Hematopoietic multipotent progenitor cell treated with erythropoietin and hydrocortisone succinate and interleukin-3 and kit ligand, for 8 days (in vitro differentiated cells): ENCODE results near the gene GMCL1.
"Not testable (repeated sequence)": the region's sequence is repeated elsewhere in the genome, so short reads cannot be mapped to it uniquely, and the experiment has no call there.

Experiments
- DNase-seq: peaks from one replicate; pipeline ENCODE4 v3.0.0-alpha.2; 2015

Gene GMCL1

GRCh38 chr2:69848186-69848790 is 18.8 kb downstream of the GMCL1 start:
- peak; percentile 6 for DNase-seq

- no peak for DNase-seq
Measured at GRCh38 chr2:69858261-69858660, 28.8 kb downstream of the GMCL1 start.

- DNase-seq: no peak
Measured at GRCh38 chr2:69863298-69863697, 33.8 kb downstream of the GMCL1 start.

GRCh38 chr2:69888451-69888850 is 59.0 kb downstream of the GMCL1 start:
- no peak for DNase-seq

- DNase-seq: no peak
Measured at GRCh38 chr2:69889302-69889701, 59.8 kb downstream of the GMCL1 start.

- no peak for DNase-seq
Measured at GRCh38 chr2:69890881-69891280, 61.4 kb downstream of the GMCL1 start.

- peak; percentile 54 for DNase-seq
Measured at GRCh38 chr2:69892838-69893424, 63.5 kb downstream of the GMCL1 start.

GRCh38 chr2:69893684-69894551 is 64.5 kb downstream of the GMCL1 start, which contains the start of gene SNRNP27:
TSS of gene SNRNP27 (plus strand) at chr2:69893956. CDS start at chr2:69893985, 29 bp downstream.
- peak; percentile 89 for DNase-seq

- DNase-seq: not testable (repeated sequence)
Measured at GRCh38 chr2:69894737-69895136, 65.3 kb downstream of the GMCL1 start.

- no peak for DNase-seq
Measured at GRCh38 chr2:69902213-69902922, 72.9 kb downstream of the GMCL1 start.

- DNase-seq: no peak
Measured at GRCh38 chr2:69907216-69907615, 77.8 kb downstream of the GMCL1 start.

GRCh38 chr2:69911985-69912563 is 82.6 kb downstream of the GMCL1 start:
- peak; percentile 83 for DNase-seq

GRCh38 chr2:69914164-69914949 is 84.9 kb downstream of the GMCL1 start:
- peak; percentile 100 for DNase-seq

GRCh38 chr2:69914950-69915945 is 85.8 kb downstream of the GMCL1 start, which contains the start of gene MXD1:
TSS of gene MXD1 (plus strand) at chr2:69915109. CDS start at chr2:69915331, 222 bp downstream.
- DNase-seq: no peak

- no peak for DNase-seq
Measured at GRCh38 chr2:69916106-69916505, 86.6 kb downstream of the GMCL1 start.

- peak; percentile 39 for DNase-seq
Measured at GRCh38 chr2:69917852-69918251, 88.4 kb downstream of the GMCL1 start.

GRCh38 chr2:69918401-69918800 is 88.9 kb downstream of the GMCL1 start:
- peak; percentile 39 for DNase-seq

- DNase-seq: no peak
Measured at GRCh38 chr2:69923116-69923515, 93.7 kb downstream of the GMCL1 start.

- DNase-seq: no peak
Measured at GRCh38 chr2:69926849-69927515, 97.5 kb downstream of the GMCL1 start.
